ENCODE measurements around the gene GRID1. TPM values are rescaled to one million over a fixed set of nuclear protein-coding genes. Genes with fewer than 3 reads are reported as not detected.

Gene GRID1
- total and polyA plus RNA-seq, 7 experiments from 2014 or later: not detected

DNA sequence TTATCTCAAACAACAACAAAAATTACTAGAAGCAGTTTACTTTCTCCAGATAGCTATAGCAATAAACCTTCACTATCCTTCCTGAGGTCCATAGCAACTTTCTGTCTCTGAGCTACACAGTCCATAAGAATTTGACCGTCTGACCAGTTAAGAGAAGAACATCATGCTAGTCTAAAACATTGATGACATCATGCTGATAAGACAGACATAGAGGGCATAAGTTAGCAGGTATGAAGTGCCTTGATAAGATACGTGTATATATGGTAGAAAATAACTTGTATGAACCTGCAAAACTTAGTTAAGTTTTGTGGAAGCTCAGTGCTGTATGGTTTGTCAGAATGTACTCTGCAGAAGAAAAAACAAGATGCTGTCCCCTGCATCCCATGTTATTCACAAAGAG lies 353.0 kb downstream of the GRID1 start:
- Mint-ChIP-seq H3K4me3 (no peak overlapping the region), H3K9me3 (no peaks in the 10 kb centered on the region), H3K4me1 (peaks cover 0 to 4% (median 0%) of the 10 kb centered on the region in 7 donors), H3K36me3 (no peaks in the 10 kb centered on the region), H3K27ac (no peak overlapping the region), H3K27me3 (peaks cover 0 to 17% (median 5%) of the 10 kb centered on the region in 5 donors)
- Histone ChIP-seq H3K36me3 (ENCODE audit: control insufficient read depth in 2 of 3, insufficient read depth in 3 of 3, low read length in 3 of 3) (no peaks in the 10 kb centered on the region), H3K27me3 (ENCODE audit: control insufficient read depth in 2 of 2, insufficient read depth in 2 of 2, low read length in 2 of 2) (no peaks in the 10 kb centered on the region), H3K4me3 (ENCODE audit: low read length) (no peak overlapping the region), H3K9me3 (ENCODE audit: control insufficient read depth in 2 of 3, low read length in 3 of 3) (no peaks in the 10 kb centered on the region), H3K4me1 (ENCODE audit: control insufficient read depth in 2 of 2, insufficient read depth in 2 of 2, low read length in 2 of 2) (no peaks in the 10 kb centered on the region), H3K27ac (ENCODE audit: low read depth, low read length) (no peak overlapping the region)
- ChIA-PET POLR2A (no interaction called here), CTCF (no interaction called here)
- no peak for ATAC-seq
- no peak for DNase-seq
- intact Hi-C loops (cut with micrococcal nuclease): no loop called here

DNA sequence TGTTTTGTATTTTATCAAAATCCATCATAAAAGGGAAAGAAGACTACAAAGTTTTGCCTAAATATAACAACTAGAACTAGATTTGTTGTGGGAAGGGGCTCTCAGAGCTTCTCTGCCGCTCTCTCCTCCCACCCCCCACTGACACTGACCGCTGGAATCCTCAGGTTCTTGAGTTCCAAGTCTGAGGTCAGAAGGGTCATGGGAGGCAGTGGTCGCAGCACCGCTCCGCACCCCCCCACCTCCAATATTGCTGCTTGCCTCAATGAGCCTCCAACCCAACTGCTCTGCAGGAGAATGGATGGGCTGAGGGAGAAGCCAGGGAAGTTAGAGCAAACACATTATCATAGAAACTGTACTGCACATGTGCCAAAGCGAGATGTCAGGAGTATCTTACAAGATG lies 359.4 kb downstream of the GRID1 start:
- Histone ChIP-seq H3K27ac (ENCODE audit: low read depth, low read length) (no peak overlapping the region), H3K4me3 (ENCODE audit: low read length) (no peak overlapping the region), H3K4me1 (ENCODE audit: control insufficient read depth in 2 of 2, insufficient read depth in 2 of 2, low read length in 2 of 2) (no peaks in the 10 kb centered on the region), H3K9me3 (ENCODE audit: control insufficient read depth in 2 of 3, low read length in 3 of 3) (no peaks in the 10 kb centered on the region), H3K36me3 (ENCODE audit: control insufficient read depth in 2 of 3, insufficient read depth in 3 of 3, low read length in 3 of 3) (no peaks in the 10 kb centered on the region), H3K27me3 (ENCODE audit: control insufficient read depth in 2 of 2, insufficient read depth in 2 of 2, low read length in 2 of 2) (no peaks in the 10 kb centered on the region)
- intact Hi-C loops (cut with micrococcal nuclease): no loop called here
- Mint-ChIP-seq H3K4me3 (no peak overlapping the region), H3K27me3 (peaks cover 5 to 34% (median 9%) of the 10 kb centered on the region in 5 donors), H3K9me3 (peaks cover 0 to 2% (median 0%) of the 10 kb centered on the region in 11 donors), H3K36me3 (no peaks in the 10 kb centered on the region), H3K4me1 (no peaks in the 10 kb centered on the region), H3K27ac (no peak overlapping the region)
- CTCF ChIA-PET: no interaction called here
- POLR2A ChIA-PET: no interaction called here
- ATAC-seq (no peak), DNase-seq (no peak)

DNA sequence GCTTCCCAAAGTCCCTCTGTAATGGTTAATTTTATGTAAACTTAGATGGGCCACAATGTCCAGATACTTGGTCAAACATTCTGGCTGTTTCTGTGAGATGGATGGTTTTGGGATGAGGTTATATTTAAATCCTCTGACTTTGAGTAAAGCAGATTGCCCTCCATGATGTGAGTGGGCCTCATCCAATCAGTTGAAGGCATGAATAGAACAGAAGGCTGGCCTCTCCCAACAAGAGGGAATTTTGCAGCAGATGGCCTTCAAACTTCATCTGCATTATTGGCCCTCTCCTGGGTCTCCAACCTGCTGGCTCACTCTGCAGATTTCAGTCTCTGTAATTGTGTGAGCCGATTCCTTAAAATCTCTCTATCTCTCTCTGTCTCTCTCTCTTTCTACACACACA lies 362.3 kb downstream of the GRID1 start:
- no peaks in the 10 kb centered on the region for H3K27me3 ChIP-seq (ENCODE audit: control insufficient read depth in 2 of 2, insufficient read depth in 2 of 2, low read length in 2 of 2)
- Mint-ChIP-seq H3K27ac (no peak overlapping the region), H3K9me3 (peaks cover 0 to 2% (median 0%) of the 10 kb centered on the region in 11 donors), H3K27me3 (peaks cover 9 to 36% (median 15%) of the 10 kb centered on the region in 5 donors), H3K36me3 (no peaks in the 10 kb centered on the region), H3K4me1 (no peaks in the 10 kb centered on the region), H3K4me3 (no peak overlapping the region)
- POLR2A ChIA-PET: no interaction called here
- no peak overlapping the region for H3K27ac ChIP-seq (ENCODE audit: low read depth, low read length)
- intact Hi-C loops (cut with micrococcal nuclease): no loop called here
- ATAC-seq (no peak), DNase-seq (no peak)
- H3K9me3 ChIP-seq (ENCODE audit: control insufficient read depth in 2 of 3, low read length in 3 of 3): no peaks in the 10 kb centered on the region
- no peaks in the 10 kb centered on the region for H3K36me3 ChIP-seq (ENCODE audit: control insufficient read depth in 2 of 3, insufficient read depth in 3 of 3, low read length in 3 of 3)
- CTCF ChIA-PET: no interaction called here
- H3K4me1 ChIP-seq (ENCODE audit: control insufficient read depth in 2 of 2, insufficient read depth in 2 of 2, low read length in 2 of 2): no peaks in the 10 kb centered on the region
- H3K4me3 ChIP-seq (ENCODE audit: low read length): no peak overlapping the region

DNA sequence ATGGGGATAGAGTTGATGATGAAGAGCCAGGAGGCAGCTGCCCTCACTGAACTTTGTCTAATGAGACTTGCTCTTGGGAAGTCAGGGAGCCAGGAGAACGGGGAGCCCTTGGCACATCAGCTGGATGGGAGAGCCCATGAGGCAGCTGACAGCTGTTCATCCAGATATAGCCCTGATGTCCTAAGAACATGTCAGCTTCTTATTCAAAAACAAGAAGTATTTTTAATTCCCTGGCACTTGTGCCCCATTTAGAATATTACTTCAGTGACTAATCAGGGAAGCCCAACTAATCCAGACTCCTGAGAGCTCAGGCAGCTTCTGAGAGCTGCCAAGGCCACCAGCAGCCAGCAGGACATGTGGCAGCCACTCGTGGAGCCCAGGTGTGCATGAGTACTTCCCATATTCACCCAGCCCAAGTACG lies 363.4 kb downstream of the GRID1 start:
- Histone ChIP-seq H3K27me3 (ENCODE audit: control insufficient read depth in 2 of 2, insufficient read depth in 2 of 2, low read length in 2 of 2) (no peaks in the 10 kb centered on the region), H3K4me3 (ENCODE audit: low read length) (no peak overlapping the region), H3K36me3 (ENCODE audit: control insufficient read depth in 2 of 3, insufficient read depth in 3 of 3, low read length in 3 of 3) (no peaks in the 10 kb centered on the region), H3K4me1 (ENCODE audit: control insufficient read depth in 2 of 2, insufficient read depth in 2 of 2, low read length in 2 of 2) (no peaks in the 10 kb centered on the region), H3K9me3 (ENCODE audit: control insufficient read depth in 2 of 3, low read length in 3 of 3) (no peaks in the 10 kb centered on the region), H3K27ac (ENCODE audit: low read depth, low read length) (no peak overlapping the region)
- ChIA-PET CTCF (no interaction called here), POLR2A (no interaction called here)
- DNase-seq (no peak), ATAC-seq (no peak)
- H3K4me1 Mint-ChIP-seq: no peaks in the 10 kb centered on the region
- no peak overlapping the region for H3K27ac Mint-ChIP-seq
- peaks cover 0 to 2% (median 0%) of the 10 kb centered on the region in 11 donors for H3K9me3 Mint-ChIP-seq
- peaks cover 9 to 26% (median 13%) of the 10 kb centered on the region in 5 donors for H3K27me3 Mint-ChIP-seq
- H3K36me3 Mint-ChIP-seq: no peaks in the 10 kb centered on the region
- intact Hi-C loops (cut with micrococcal nuclease): no loop called here
- H3K4me3 Mint-ChIP-seq: no peak overlapping the region

DNA sequence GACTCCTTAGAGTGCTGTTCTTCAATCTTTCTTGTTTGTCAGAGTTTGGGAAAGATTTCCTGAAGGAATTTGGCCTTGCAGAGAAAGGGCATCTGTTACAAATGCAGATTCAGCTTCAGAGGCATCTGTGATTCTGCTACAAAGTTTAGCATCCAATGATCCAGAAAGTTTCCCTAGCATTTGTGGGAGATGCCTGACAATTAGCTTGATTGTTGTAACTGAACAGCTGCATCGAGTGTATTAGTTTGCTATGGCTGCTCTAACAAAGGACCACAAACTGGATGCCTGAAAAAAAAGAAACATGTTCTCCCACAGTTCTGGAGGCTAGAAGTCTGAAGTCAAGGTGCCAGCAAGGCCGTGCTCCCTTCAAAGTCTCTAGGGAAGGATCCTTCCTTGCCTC lies 365.1 kb downstream of the GRID1 start:
- no peaks in the 10 kb centered on the region for H3K27me3 ChIP-seq (ENCODE audit: control insufficient read depth in 2 of 2, insufficient read depth in 2 of 2, low read length in 2 of 2)
- no peaks in the 10 kb centered on the region for H3K36me3 Mint-ChIP-seq
- no peak for ATAC-seq
- H3K9me3 ChIP-seq (ENCODE audit: control insufficient read depth in 2 of 3, low read length in 3 of 3): no peaks in the 10 kb centered on the region
- peaks cover 0 to 7% (median 0%) of the 10 kb centered on the region in 11 donors for H3K9me3 Mint-ChIP-seq
- H3K27ac ChIP-seq (ENCODE audit: low read depth, low read length): no peak overlapping the region
- H3K36me3 ChIP-seq (ENCODE audit: control insufficient read depth in 2 of 3, insufficient read depth in 3 of 3, low read length in 3 of 3): no peaks in the 10 kb centered on the region
- H3K27ac Mint-ChIP-seq: no peak overlapping the region
- intact Hi-C loops (cut with micrococcal nuclease): no loop called here
- POLR2A ChIA-PET: no interaction called here
- no peak overlapping the region for H3K4me3 Mint-ChIP-seq
- no peaks in the 10 kb centered on the region for H3K4me1 Mint-ChIP-seq
- no peak overlapping the region for H3K4me3 ChIP-seq (ENCODE audit: low read length)
- H3K27me3 Mint-ChIP-seq: peaks cover 9 to 28% (median 17%) of the 10 kb centered on the region in 5 donors
- H3K4me1 ChIP-seq (ENCODE audit: control insufficient read depth in 2 of 2, insufficient read depth in 2 of 2, low read length in 2 of 2): no peaks in the 10 kb centered on the region
- CTCF ChIA-PET: no interaction called here
- DNase-seq: no peak

DNA sequence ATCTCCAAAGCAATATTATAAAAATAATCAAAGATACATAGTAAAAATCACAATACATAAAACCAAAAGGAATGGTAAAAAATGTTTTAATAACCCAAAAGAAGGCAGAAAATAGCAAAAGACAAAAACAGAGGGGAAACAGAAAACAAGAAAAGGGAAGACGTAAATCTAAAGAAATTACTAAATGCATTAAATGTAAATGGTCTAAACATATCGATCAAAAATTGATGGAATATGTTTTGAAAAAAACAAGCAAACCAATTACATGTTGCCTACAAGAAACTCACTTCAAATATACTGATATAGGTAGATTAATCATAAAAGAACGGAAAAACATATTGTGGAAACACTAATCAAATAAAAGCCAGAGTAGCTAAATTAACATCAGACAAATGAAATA lies 369.1 kb downstream of the GRID1 start:
- H3K4me1 ChIP-seq (ENCODE audit: control insufficient read depth in 2 of 2, insufficient read depth in 2 of 2, low read length in 2 of 2): no peaks in the 10 kb centered on the region
- H3K27ac ChIP-seq (ENCODE audit: low read depth, low read length): no peak overlapping the region
- no peaks in the 10 kb centered on the region for H3K36me3 ChIP-seq (ENCODE audit: control insufficient read depth in 2 of 3, insufficient read depth in 3 of 3, low read length in 3 of 3)
- ChIA-PET POLR2A (no interaction called here), CTCF (no interaction called here)
- peaks cover 0 to 7% (median 0%) of the 10 kb centered on the region in 11 donors for H3K9me3 Mint-ChIP-seq
- no peak overlapping the region for H3K4me3 Mint-ChIP-seq
- no peaks in the 10 kb centered on the region for H3K9me3 ChIP-seq (ENCODE audit: control insufficient read depth in 2 of 3, low read length in 3 of 3)
- H3K27me3 Mint-ChIP-seq: peaks cover 17 to 43% (median 21%) of the 10 kb centered on the region in 5 donors
- H3K27ac Mint-ChIP-seq: no peak overlapping the region
- no peak for ATAC-seq
- no peaks in the 10 kb centered on the region for H3K36me3 Mint-ChIP-seq
- no peaks in the 10 kb centered on the region for H3K4me1 Mint-ChIP-seq
- no peaks in the 10 kb centered on the region for H3K27me3 ChIP-seq (ENCODE audit: control insufficient read depth in 2 of 2, insufficient read depth in 2 of 2, low read length in 2 of 2)
- intact Hi-C loops (cut with micrococcal nuclease): loop anchor here in 1 of 2 donors (5.0 kb wide), 1 partner anchor 380 kb away; no protein-coding TSS in a partner anchor
- no peak for DNase-seq
- H3K4me3 ChIP-seq (ENCODE audit: low read length): no peak overlapping the region

DNA sequence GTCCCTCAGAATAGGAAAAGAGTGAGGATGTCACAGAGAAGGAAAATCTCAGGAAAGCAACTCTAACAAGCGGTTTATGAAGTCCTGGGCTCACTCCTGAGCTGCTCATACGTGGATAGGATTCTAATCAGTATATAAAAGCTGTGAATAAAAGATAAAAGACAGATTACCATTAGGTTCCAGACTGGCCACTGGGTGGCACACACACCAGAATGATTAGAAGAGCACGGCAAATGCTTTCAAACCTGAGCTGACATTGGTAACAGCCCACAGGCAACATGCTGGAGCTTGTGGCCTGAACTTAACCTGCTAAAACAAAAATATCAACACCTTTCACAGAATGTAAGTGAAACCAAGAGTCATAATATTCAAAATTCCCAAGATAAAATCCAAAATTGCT lies 370.8 kb downstream of the GRID1 start:
- Histone ChIP-seq H3K27me3 (ENCODE audit: control insufficient read depth in 2 of 2, insufficient read depth in 2 of 2, low read length in 2 of 2) (no peaks in the 10 kb centered on the region), H3K9me3 (ENCODE audit: control insufficient read depth in 2 of 3, low read length in 3 of 3) (no peaks in the 10 kb centered on the region), H3K4me1 (ENCODE audit: control insufficient read depth in 2 of 2, insufficient read depth in 2 of 2, low read length in 2 of 2) (no peaks in the 10 kb centered on the region), H3K27ac (ENCODE audit: low read depth, low read length) (no peak overlapping the region), H3K4me3 (ENCODE audit: low read length) (no peak overlapping the region), H3K36me3 (ENCODE audit: control insufficient read depth in 2 of 3, insufficient read depth in 3 of 3, low read length in 3 of 3) (no peaks in the 10 kb centered on the region)
- Mint-ChIP-seq H3K27me3 (peaks cover 7 to 44% (median 17%) of the 10 kb centered on the region in 5 donors), H3K4me1 (no peaks in the 10 kb centered on the region), H3K27ac (no peak overlapping the region), H3K4me3 (no peak overlapping the region), H3K36me3 (no peaks in the 10 kb centered on the region), H3K9me3 (peaks cover 0 to 7% (median 0%) of the 10 kb centered on the region in 11 donors)
- intact Hi-C loops (cut with micrococcal nuclease): loop anchor here (2.0 to 5.0 kb wide), 2 partner anchors 381 to 382 kb away; no protein-coding TSS in a partner anchor
- CTCF ChIA-PET: interaction anchor here (0.7 kb wide), 1 partner anchor 383 kb away, joined by 3 read pairs; no protein-coding TSS in a partner anchor
- POLR2A ChIA-PET: no interaction called here
- ATAC-seq: no peak
- DNase-seq: peak in 1 of 9 donors; percentile 19
